GM12878 (cell line): ENCODE data around the gene RNU11. TPM values are rescaled to one million over a fixed set of nuclear protein-coding genes. Genes with fewer than 3 reads are reported as not detected.

Experiments used
- ATAC-seq: fragments of 200-7000 bp; cut with Tn5 transposase; 3 replicates; pipeline ENCODE4 v1.9.1; 2020; ENCODE audit warnings: mild to moderate bottlenecking, moderate library complexity
- BruUV-seq: library from RNA; stranded (reverse); fragments of 400-500 nt; replicated peaks from 2 replicates; lab custom pipeline; 2021; lab: Mats Ljungman, UMichigan
- CTCF ChIA-PET: fragments of 300-600 bp; sonication (Branson Sonifier 250); formaldehyde crosslinking; extraction: SDS; loops from one replicate; lab custom pipeline; 2021; ENCODE audit warnings: inconsistent platforms; lab: Yijun Ruan, JAX
- POLR2A ChIA-PET: fragments of 350-600 bp; formaldehyde crosslinking; extraction: SDS; loops from one replicate; lab custom pipeline; 2021; ENCODE audit warnings: inconsistent platforms; lab: Charles Lee
- RAD21 ChIA-PET: fragments of 300-600 bp; sonication (Branson Sonifier 250); formaldehyde crosslinking; loops from one replicate; lab custom pipeline; 2023; ENCODE audit warnings: antibody characterized with exemption; ENCODE audit not compliant: unreplicated experiment; lab: Charles Lee
- SMC1A ChIA-PET: fragments of 300-600 bp; sonication (Branson Sonifier 250); formaldehyde crosslinking; loops from one replicate; lab custom pipeline; 2023; ENCODE audit not compliant: unreplicated experiment, uncharacterized antibody; lab: Charles Lee
- DNase-seq: peaks from one replicate; pipeline ENCODE4 v3.0.0-alpha.2; 2011; ENCODE audit warnings: low read depth, low spot score
- FAIRE-seq: peaks from 3 replicates; lab custom pipeline; 2011; peaks lifted over from hg19 to GRCh38; lab: Jason Lieb, UNC
- H2AFZ ChIP-seq: 2 replicates; pipeline ENCODE4 v1.6.0; 2011; ENCODE audit warnings: low read depth, low read length, control low read depth; ENCODE audit not compliant: control insufficient read depth
- H3K27ac ChIP-seq: 2 replicates; pipeline ENCODE4 v1.5.1; 2011; ENCODE audit warnings: control low read depth; ENCODE audit not compliant: control insufficient read depth, insufficient read depth
- H3K27me3 ChIP-seq, 2 experiments: replicated peaks in 1 of 2; 2 replicates each; pipeline versions ENCODE4 v1.6.0 to v1.6.1; 2011; ENCODE audit warnings: low read length in 1 of 2; ENCODE audit not compliant: control insufficient read depth in 2 of 2, insufficient read depth in 2 of 2
- H3K36me3 ChIP-seq, 2 experiments: 2 replicates each; pipeline ENCODE4 v1.5.1; 2011; ENCODE audit warnings: low read length in 1 of 2; ENCODE audit not compliant: control insufficient read depth in 2 of 2, insufficient read depth in 2 of 2
- H3K4me1 ChIP-seq: 2 replicates; pipeline ENCODE4 v1.6.1; 2011; ENCODE audit warnings: mild to moderate bottlenecking, low read length, moderate library complexity, mixed read lengths; ENCODE audit not compliant: control insufficient read depth, insufficient read depth
- H3K4me2 ChIP-seq: 2 replicates; pipeline ENCODE4 v1.6.0; 2011; ENCODE audit warnings: control low read depth; ENCODE audit not compliant: control insufficient read depth, insufficient read depth
- H3K4me3 ChIP-seq: fragments of 200-600 bp; sonication (generic); 2 replicates; pipeline ENCODE4 v1.5.1; 2016
- H3K79me2 ChIP-seq: 2 replicates; pipeline ENCODE4 v1.6.0; 2011; ENCODE audit warnings: low read length; ENCODE audit not compliant: control insufficient read depth, insufficient read depth
- H3K9ac ChIP-seq: 2 replicates; pipeline ENCODE4 v1.8.0; 2011; ENCODE audit warnings: low read length, control low read depth, mixed read lengths; ENCODE audit not compliant: control insufficient read depth, insufficient read depth
- H3K9me3 ChIP-seq: replicated peaks from 3 replicates; pipeline ENCODE4 v1.5.1; 2011; ENCODE audit warnings: mild to moderate bottlenecking, low read length; ENCODE audit not compliant: control insufficient read depth, insufficient read depth
- H4K20me1 ChIP-seq: 2 replicates; pipeline ENCODE4 v1.6.0; 2011; ENCODE audit not compliant: control insufficient read depth, insufficient read depth
- ESRRA ChIP-seq: IDR thresholded peaks from 2 replicates; pipeline ENCODE4 v1.6.1; 2012; ENCODE audit warnings: mild to moderate bottlenecking, low read length, improper control_type of control experiment
- HDAC6 ChIP-seq: fragments of 200-600 bp; sonication (generic); IDR thresholded peaks from one replicate; pipeline ENCODE4 v1.8.0; 2017; ENCODE audit warnings: antibody characterized with exemption; ENCODE audit not compliant: unreplicated experiment
- HSF1 ChIP-seq: fragments of 150-350 bp; IDR thresholded peaks from 2 replicates; pipeline ENCODE4 v1.6.1; 2014; ENCODE audit warnings: mild to moderate bottlenecking, low read depth, low read length
- IKZF1 ChIP-seq: fragments of 450-650 bp; conservative IDR thresholded peaks from 2 replicates; pipeline ENCODE4 v1.6.1; 2017; ENCODE audit warnings: antibody characterized with exemption, mild to moderate bottlenecking
- IKZF2 ChIP-seq, 2 experiments: fragments of 450-650 bp; IDR thresholded peaks; 2 replicates each; pipeline ENCODE4 v1.6.1; 2017; ENCODE audit warnings: mild to moderate bottlenecking in 2 of 2, moderate library complexity in 2 of 2
- MAX ChIP-seq: IDR thresholded peaks from 2 replicates; pipeline ENCODE4 v1.6.1; 2012; ENCODE audit warnings: low read depth, low read length, improper control_type of control experiment
- MEF2B ChIP-seq: fragments of 450-650 bp; IDR thresholded peaks from 2 replicates; pipeline ENCODE4 v1.6.1; 2018; ENCODE audit warnings: mild to moderate bottlenecking, moderate library complexity; ENCODE audit not compliant: partially characterized antibody, poor library complexity, severe bottlenecking
- NFIC ChIP-seq: IDR thresholded peaks from 2 replicates; pipeline ENCODE4 v1.6.1; 2012; ENCODE audit warnings: low read depth, mild to moderate bottlenecking, inconsistent platforms, low read length, moderate library complexity
- NR2C2 ChIP-seq: IDR thresholded peaks from 2 replicates; pipeline ENCODE4 v1.6.1; 2011; ENCODE audit warnings: borderline replicate concordance, low read depth; ENCODE audit not compliant: control insufficient read depth, insufficient read length
- NRF1 ChIP-seq: conservative IDR thresholded peaks from 2 replicates; pipeline ENCODE4 v1.6.1; 2011; ENCODE audit warnings: mild to moderate bottlenecking, low read depth, low read length, improper control_type of control experiment
- PRDM15 ChIP-seq: fragments of 450-650 bp; formaldehyde crosslinking; IDR thresholded peaks from 2 replicates; pipeline ENCODE4 v1.4.0; 2020; ENCODE audit warnings: mild to moderate bottlenecking, moderate library complexity
- RELA ChIP-seq: fragments of 450-650 bp; IDR thresholded peaks from 2 replicates; pipeline ENCODE4 v1.8.0; 2014; ENCODE audit warnings: borderline replicate concordance; ENCODE audit not compliant: partially characterized antibody
- SMAD5 ChIP-seq: IDR thresholded peaks from 2 replicates; pipeline ENCODE4 v1.6.1; 2016; ENCODE audit warnings: antibody characterized with exemption, low read depth
- SMARCA5 ChIP-seq: fragments of 450-650 bp; IDR thresholded peaks from 2 replicates; pipeline ENCODE4 v1.6.1; 2017; ENCODE audit warnings: mild to moderate bottlenecking
- STAT1 ChIP-seq: fragments of 450-650 bp; conservative IDR thresholded peaks from 2 replicates; pipeline ENCODE4 v1.6.1; 2014; ENCODE audit warnings: antibody characterized with exemption, mild to moderate bottlenecking
- ZNF217 ChIP-seq: fragments of 450-650 bp; IDR thresholded peaks from 2 replicates; pipeline ENCODE4 v1.6.1; 2017; ENCODE audit warnings: antibody characterized with exemption, mild to moderate bottlenecking
- ZSCAN29 ChIP-seq: fragments of 450-650 bp; IDR thresholded peaks from 2 replicates; pipeline ENCODE4 v1.6.1; 2017; ENCODE audit warnings: mild to moderate bottlenecking, moderate library complexity
- WGBS: methylation state at CpG from one replicate; pipeline ENCODE4 v1.1.6; 2016; ENCODE audit warnings: low lambda C conversion rate; ENCODE audit not compliant: insufficient replicate concordance, insufficient coverage; ENCODE audit errors: missing lambda C conversion rate; 5-methylcytosine and 5-hydroxymethylcytosine counted together
- in situ Hi-C: fragments of 300-500 bp; cut with MboI; formaldehyde crosslinking; loops from 9 replicates; pipeline ENCODE4 v1.14.3; 2018; ENCODE audit warnings: mixed read lengths
- intact Hi-C: fragments of 100-400 bp; cut with micrococcal nuclease; formaldehyde crosslinking; loops from one replicate; pipeline ENCODE4 v1.14.2; 2022; ENCODE audit not compliant: unreplicated experiment
- polyA plus RNA-seq, 11 experiments: library from polyadenylated mRNA; depleted of rRNA in 4 of 11; unstranded in 6 of 11; stranded (reverse) in 5 of 11; fragments of >200 nt; fragmentation: Nextera tagmentation in 4 of 11; fragmentation: Illumina TruSeq in 1 of 11; extraction: Ambion mirVana in 4 of 11; extraction: Trizol in 1 of 11; gene quantifications; 1 replicate in 1 of 11; 2 replicates in 10 of 11; pipeline versions ENCODE4 v1.2.1 to v1.2.3, GENCODE V29; 2011 to 2016; ENCODE audit warnings: inconsistent platforms in 2 of 11, missing spikeins in 2 of 11, low read depth in 1 of 11
- total RNA-seq, 4 experiments: library from RNA; depleted of rRNA in 3 of 4; stranded (reverse); fragments of >200 nt in 3 of 4; fragmentation: Illumina TruSeq in 1 of 4; extraction: Trizol in 1 of 4; gene quantifications; 2 replicates each; pipeline versions ENCODE4 v1.2.1 to v1.2.3, GENCODE V29; 2013 to 2021

Gene RNU11
- total and polyA plus RNA-seq, 10 of the 15 experiments (the other 5 are each of a cell fraction or from before 2014, with no cell fraction given): under 0.01 TPM; not detected in 9

- FAIRE-seq (no peak), ATAC-seq (no peak), DNase-seq (no peak)
- no peaks in the 10 kb centered on the region for H3K27me3 ChIP-seq
- no peak for TF ChIP-seq ZSCAN29
- no peak for TF ChIP-seq NFIC
- TF ChIP-seq STAT1: no peak
- no peak for TF ChIP-seq IKZF2 (IDR thresholded peaks at IDR 0.05)
- TF ChIP-seq ESRRA: no peak
- no peak for TF ChIP-seq MAX
- TF ChIP-seq SMARCA5: no peak
- TF ChIP-seq PRDM15 (CRISPR knock-in tag): no peak
- no peak for TF ChIP-seq RELA
- TF ChIP-seq HDAC6: no peak
- no peak for TF ChIP-seq ZNF217
- TF ChIP-seq IKZF1: no peak
- TF ChIP-seq NR2C2: no peak
- no peak for TF ChIP-seq MEF2B
- TF ChIP-seq SMAD5: no peak
- TF ChIP-seq NRF1: no peak
- TF ChIP-seq HSF1: no peak
- intact Hi-C loops (no loop called here), in situ Hi-C loops (no loop called here)
- 0 out of 2 replicates have a peak overlapping the region, but pooled peaks have one; percentile 18 for H3K27ac ChIP-seq
- no peaks in the 10 kb centered on the region for H4K20me1 ChIP-seq
- peaks cover 13% of the 10 kb centered on the region for H3K4me1 ChIP-seq
- H3K9me3 ChIP-seq: peaks cover 3% of the 10 kb centered on the region; the same call in 2 of the 3 replicates
- RAD21 ChIA-PET: no interaction called here
- no peak overlapping the region for H3K9ac ChIP-seq
- WGBS: 100% methylated on average over 4 of the region's 4 CpGs
- no peaks in the 10 kb centered on the region for H3K79me2 ChIP-seq
- SMC1A ChIA-PET: no interaction called here
- CTCF ChIA-PET: no interaction called here
- H2AFZ ChIP-seq: no peak overlapping the region
- POLR2A ChIA-PET: no interaction called here
- BruUV-seq: no TSS peak
- peaks cover 0 to 4% of the 10 kb centered on the region in 2 experiments; a peak in 1 of 4 replicates for H3K36me3 ChIP-seq
- no peak overlapping the region; the same call in 1 of the 2 replicates for H3K4me2 ChIP-seq
- no peak overlapping the region for H3K4me3 ChIP-seq
Measured at GRCh38 chr1:28632560-28632959, 15.8 kb upstream of the RNU11 start.
